Testis (tissue), 3 donors: ENCODE data around the gene DLGAP4. TPM values are rescaled to one million over a fixed set of nuclear protein-coding genes. Genes with fewer than 3 reads are reported as not detected.

Experiments
- DNase-seq: peaks from one replicate; pipeline ENCODE4 v3.0.0-alpha.2; 2019
- H3K27ac ChIP-seq, 2 donors: fragments of 200-600 bp; sonication (generic); one replicate each; pipeline ENCODE4 v1.5.1; 2019
- H3K27me3 ChIP-seq: fragments of 200-600 bp; sonication (generic); one replicate; pipeline ENCODE4 v1.5.1; 2019
- H3K36me3 ChIP-seq: fragments of 200-600 bp; sonication (generic); one replicate; pipeline ENCODE4 v1.5.1; 2017; ENCODE audit warnings: low read depth; ENCODE audit errors: missing control alignments
- H3K4me1 ChIP-seq: fragments of 200-600 bp; sonication (generic); one replicate; pipeline ENCODE4 v1.5.1; 2019
- H3K4me3 ChIP-seq, 2 donors: fragments of 200-600 bp; sonication (generic); one replicate each; pipeline ENCODE4 v1.5.1; 2017 to 2019
- H3K9me3 ChIP-seq: fragments of 200-600 bp; sonication (generic); one replicate; pipeline ENCODE4 v1.5.1; 2017
- POLR2A ChIP-seq: fragments of 450-650 bp; IDR thresholded peaks from one replicate; pipeline ENCODE4 v1.6.1; 2017; ENCODE audit warnings: antibody characterized with exemption, mild to moderate bottlenecking, moderate library complexity
- WGBS, 2 donors: methylation state at CpG; one replicate each; pipeline ENCODE4 v1.1.5; 2018; 5-methylcytosine and 5-hydroxymethylcytosine counted together
- intact Hi-C: fragments of 100-400 bp; cut with DNase I; formaldehyde crosslinking; loops from one replicate; pipeline ENCODE4 v1.15.1; 2023; ENCODE audit warnings: low total_unique reads
- polyA plus RNA-seq: library from polyadenylated mRNA; stranded (reverse); fragments of 350-450 nt; fragmentation: Illumina TruSeq; extraction: RNeasy Lipid Tissue Mini Kit (QIAGEN cat#74804); gene quantifications from one replicate; pipeline ENCODE4 v1.2.3, GENCODE V29; 2014; ENCODE audit warnings: low read depth, low replicate concordance; ENCODE audit not compliant: insufficient read depth
- total RNA-seq, 2 donors: library from RNA; depleted of rRNA; stranded (reverse); fragments of >200 nt; gene quantifications; one replicate each; pipeline ENCODE4 v1.2.3, GENCODE V29; 2016
- TF ChIP-seq, protein P1 (sequence below), 3 experiments: fragments of 450-650 bp in 2 of 3; fragments of 200-600 bp in 1 of 3; sonication (generic) in 1 of 3; IDR thresholded peaks; one replicate each; pipeline ENCODE4 v1.5.1; 2016 to 2019; ENCODE audit warnings: antibody characterized with exemption in 3 of 3, mild to moderate bottlenecking in 2 of 3, moderate library complexity in 1 of 3

Gene DLGAP4
- total and polyA plus RNA-seq, 3 donors from 2014 or later: 69.1 to 110 (median 110) TPM

DNA sequence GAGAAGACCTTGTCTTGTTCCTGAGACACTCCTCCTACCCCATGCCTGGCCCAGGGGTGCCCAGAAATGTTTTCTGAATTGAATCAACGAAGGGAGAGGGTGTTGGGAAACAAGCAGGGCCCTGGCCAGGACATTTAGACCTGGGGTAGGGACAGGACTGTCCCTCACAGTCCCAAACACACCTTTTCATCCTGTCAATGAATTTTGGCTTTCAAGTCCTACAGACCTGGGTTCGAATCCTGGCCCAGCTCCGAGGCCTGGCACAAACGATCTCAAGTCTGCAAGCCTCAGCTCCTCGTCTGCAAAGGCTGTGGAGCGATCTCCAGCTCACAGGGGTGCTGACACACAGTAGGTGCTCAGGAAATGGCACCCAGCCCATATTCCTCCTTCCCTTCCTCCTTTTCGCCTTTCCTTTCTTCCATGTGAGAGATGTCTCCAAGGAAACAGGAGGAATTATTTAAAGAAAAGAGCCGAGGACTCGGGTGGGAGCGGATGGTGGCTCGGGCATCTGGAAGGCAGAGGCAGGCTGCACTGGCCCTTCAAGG, 7.3 kb upstream of the DLGAP4 start:
- Histone ChIP-seq H3K9me3 (no peaks in the 10 kb centered on the region), H3K27ac (no peak overlapping the region), H3K36me3 (no peaks in the 10 kb centered on the region), H3K27me3 (no peaks in the 10 kb centered on the region), H3K4me3 (no peak overlapping the region), H3K4me1 (no peaks in the 10 kb centered on the region)
- intact Hi-C loops: no loop called here
- no peak for DNase-seq
- no peak for TF ChIP-seq POLR2A
- TF ChIP-seq, protein P1, sequence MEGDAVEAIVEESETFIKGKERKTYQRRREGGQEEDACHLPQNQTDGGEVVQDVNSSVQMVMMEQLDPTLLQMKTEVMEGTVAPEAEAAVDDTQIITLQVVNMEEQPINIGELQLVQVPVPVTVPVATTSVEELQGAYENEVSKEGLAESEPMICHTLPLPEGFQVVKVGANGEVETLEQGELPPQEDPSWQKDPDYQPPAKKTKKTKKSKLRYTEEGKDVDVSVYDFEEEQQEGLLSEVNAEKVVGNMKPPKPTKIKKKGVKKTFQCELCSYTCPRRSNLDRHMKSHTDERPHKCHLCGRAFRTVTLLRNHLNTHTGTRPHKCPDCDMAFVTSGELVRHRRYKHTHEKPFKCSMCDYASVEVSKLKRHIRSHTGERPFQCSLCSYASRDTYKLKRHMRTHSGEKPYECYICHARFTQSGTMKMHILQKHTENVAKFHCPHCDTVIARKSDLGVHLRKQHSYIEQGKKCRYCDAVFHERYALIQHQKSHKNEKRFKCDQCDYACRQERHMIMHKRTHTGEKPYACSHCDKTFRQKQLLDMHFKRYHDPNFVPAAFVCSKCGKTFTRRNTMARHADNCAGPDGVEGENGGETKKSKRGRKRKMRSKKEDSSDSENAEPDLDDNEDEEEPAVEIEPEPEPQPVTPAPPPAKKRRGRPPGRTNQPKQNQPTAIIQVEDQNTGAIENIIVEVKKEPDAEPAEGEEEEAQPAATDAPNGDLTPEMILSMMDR (IDR thresholded peaks at IDR 0.05): no peak
- WGBS, 2 donors: 88% methylated on average over 11 of the region's 11 CpGs

- no peaks in the 10 kb centered on the region for H3K27me3 ChIP-seq
- no peaks in the 10 kb centered on the region for H3K4me1 ChIP-seq
These were observed 6.7 kb upstream of the DLGAP4 start for GRCh38 chr20:36299459-36299858.

GRCh38 chr20:36301359-36302119, 4.6 kb upstream of the DLGAP4 start:
- Histone ChIP-seq H3K27ac (no peak overlapping the region), H3K4me1 (peaks cover under 1% of the 10 kb centered on the region), H3K27me3 (no peaks in the 10 kb centered on the region), H3K4me3 (no peak overlapping the region), H3K36me3 (no peaks in the 10 kb centered on the region), H3K9me3 (no peaks in the 10 kb centered on the region)
- no peak for DNase-seq
- TF ChIP-seq, protein P1 (IDR thresholded peaks at IDR 0.05): no peak
- TF ChIP-seq POLR2A: no peak
- intact Hi-C loops: no loop called here
- WGBS, 2 donors: 80 to 82% methylated on average over 6 to 7 of the region's 7 CpGs

More at GRCh38 chr20:36299459-36299858, 6.7 kb upstream of the DLGAP4 start:
- intact Hi-C loops: no loop called here
- WGBS, 2 donors: 79 to 90% methylated on average over 4 of the region's 4 CpGs
- TF ChIP-seq, protein P1 (IDR thresholded peaks at IDR 0.05): no peak
- TF ChIP-seq POLR2A: no peak
- H3K27ac ChIP-seq: no peak overlapping the region
- no peak overlapping the region for H3K4me3 ChIP-seq
- DNase-seq: no peak
- no peaks in the 10 kb centered on the region for H3K36me3 ChIP-seq
- H3K9me3 ChIP-seq: no peaks in the 10 kb centered on the region

- no peaks in the 10 kb centered on the region for H3K9me3 ChIP-seq
- H3K4me3 ChIP-seq: no peak overlapping the region
- intact Hi-C loops: no loop called here
- H3K4me1 ChIP-seq: peaks cover 6% of the 10 kb centered on the region
- TF ChIP-seq, protein P1 (IDR thresholded peaks at IDR 0.05): no peak
- no peak for TF ChIP-seq POLR2A
- WGBS, 2 donors: 37 to 42% methylated on average over 12 to 14 of the region's 14 CpGs
- H3K36me3 ChIP-seq: no peaks in the 10 kb centered on the region
- no peak overlapping the region for H3K27ac ChIP-seq
- no peak for DNase-seq
- no peaks in the 10 kb centered on the region for H3K27me3 ChIP-seq
These were observed 3.0 kb upstream of the DLGAP4 start for GRCh38 chr20:36303020-36303595.
